CD4-positive, alpha-beta T cell treated with Interleukin-6 for 4 hours (primary cell): Measurements from ENCODE around the gene HBEGF.

Source experiments
- DNase-seq: peaks from one replicate; pipeline ENCODE4 v3.0.0-alpha.2; 2020; ENCODE audit warnings: mixed read lengths

The HBEGF gene

GRCh38 chr5:140331638-140332037 is 14.8 kb downstream of the HBEGF start:
- no peak for DNase-seq

DNA sequence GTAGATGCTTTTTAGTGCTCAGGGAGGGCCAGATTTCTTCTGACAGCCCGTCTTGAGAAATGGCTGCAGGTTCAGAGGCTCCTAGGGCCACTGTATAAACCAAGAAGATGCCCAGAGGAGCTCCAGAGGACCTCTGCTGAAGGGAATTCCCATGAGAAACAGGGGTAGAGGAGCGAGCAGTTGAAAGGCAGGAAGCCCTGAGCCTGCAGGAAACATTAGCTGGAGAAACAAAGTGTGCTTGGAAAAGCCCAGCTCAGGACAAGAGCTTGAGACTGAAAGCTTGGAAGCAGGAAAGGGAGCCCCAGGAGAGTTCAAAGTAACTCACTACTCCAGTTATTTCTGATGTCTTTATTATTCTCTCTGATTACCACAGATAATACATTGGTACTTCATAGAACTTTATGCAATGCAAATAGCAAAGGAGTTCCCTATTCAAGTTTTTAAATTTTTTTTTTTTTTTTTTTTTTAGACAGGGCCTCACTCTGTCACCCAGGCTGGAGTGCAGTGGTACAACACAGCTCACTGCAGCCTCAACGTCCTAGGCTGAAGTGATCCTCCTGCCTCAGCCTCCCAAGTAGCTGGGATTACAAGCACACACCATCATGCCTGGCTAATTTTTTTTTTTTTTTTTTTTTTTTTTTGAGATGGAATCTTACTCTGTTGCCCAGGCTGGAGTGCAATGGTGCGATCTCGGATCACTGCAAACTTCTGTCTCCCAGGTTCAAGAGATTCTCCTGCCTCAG is 16.5 kb downstream of the HBEGF start:
- no peak for DNase-seq

DNA sequence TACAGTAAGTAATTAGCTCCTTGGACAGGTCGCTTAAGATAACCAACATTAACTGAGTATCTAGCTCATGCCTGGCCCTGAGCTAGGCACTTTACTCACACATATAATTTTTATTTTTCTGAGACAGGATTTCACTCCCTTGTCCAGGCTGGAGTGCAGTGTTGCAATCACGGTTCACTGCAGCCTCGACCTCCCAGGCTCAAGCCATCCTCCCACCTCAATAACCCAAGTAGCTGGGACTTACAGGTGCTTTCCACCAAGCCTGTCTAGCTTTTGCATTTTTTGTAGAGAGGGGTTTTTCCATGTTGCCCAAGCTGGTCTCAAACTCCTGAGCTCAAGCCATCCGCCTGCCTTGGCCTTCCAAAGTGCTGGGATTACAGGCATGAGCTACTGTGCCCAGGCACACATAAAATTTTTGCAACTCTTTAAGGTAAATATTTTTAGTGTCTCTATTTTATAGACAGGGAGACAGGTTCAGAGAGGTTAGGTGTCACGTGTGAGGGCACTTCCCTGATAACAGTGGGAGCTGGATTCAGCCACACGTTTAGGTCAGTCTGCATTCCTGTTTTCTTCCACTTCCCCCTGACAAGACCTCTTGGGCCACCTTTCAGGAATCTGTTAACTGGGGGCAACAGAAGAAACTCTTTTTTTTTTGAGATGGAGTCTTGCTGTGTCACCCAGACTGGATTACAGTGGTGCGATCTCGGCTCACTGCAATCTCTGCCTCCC is 18.2 kb downstream of the HBEGF start:
- DNase-seq, result no peak

DNA sequence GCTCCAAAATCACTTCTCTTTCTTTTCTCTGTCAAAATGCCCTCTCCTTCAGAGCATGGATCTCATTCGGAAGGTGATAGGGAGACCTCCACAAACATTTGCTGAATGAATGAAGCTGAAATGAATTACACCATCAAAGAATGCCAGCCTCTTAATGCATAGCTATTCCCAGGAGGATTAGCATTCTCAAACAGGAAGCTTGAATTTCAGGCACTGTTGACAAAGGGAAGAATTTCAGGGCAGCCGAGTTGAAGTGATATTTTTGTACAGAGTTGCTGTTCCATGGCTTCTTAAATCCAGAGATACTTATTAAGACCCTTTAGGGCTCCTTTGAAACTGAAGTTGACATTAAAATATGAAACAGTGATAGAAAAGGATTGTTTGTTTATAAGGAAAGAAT is 18.8 kb downstream of the HBEGF start:
- DNase-seq, result no peak

GRCh38 chr5:140325486-140325885 is 20.9 kb downstream of the HBEGF start:
- no peak for DNase-seq

DNA sequence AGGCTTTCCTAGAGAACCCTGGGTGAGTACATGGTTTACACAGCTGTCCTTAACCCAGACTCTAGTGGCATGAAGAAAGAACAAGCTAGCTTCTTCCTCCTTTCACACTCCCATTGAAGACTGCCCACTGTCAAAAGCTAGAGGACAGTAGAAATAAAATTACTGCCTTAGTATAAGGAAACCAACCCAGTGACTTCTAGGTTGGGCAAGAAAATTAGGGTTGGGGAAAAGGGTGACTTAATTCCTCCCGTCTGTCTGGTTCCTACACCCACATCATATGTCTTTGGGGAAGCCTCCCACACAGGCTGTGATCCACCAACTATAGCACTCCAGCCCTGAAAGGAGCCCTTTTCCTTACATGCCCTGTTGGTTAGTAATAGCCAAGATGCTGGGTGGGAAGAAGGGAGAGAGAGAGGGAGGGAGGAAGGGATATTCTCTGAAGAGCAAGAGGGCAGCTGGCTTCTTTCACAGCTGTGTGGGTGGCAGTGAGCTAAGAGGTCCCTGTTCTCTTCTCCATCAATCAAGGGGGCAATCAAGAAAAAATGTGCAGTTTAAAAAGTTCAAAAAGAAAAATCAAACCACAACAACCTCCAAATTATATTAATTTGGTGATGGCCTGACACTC is 21.7 kb downstream of the HBEGF start:
- DNase-seq, result no peak

DNA sequence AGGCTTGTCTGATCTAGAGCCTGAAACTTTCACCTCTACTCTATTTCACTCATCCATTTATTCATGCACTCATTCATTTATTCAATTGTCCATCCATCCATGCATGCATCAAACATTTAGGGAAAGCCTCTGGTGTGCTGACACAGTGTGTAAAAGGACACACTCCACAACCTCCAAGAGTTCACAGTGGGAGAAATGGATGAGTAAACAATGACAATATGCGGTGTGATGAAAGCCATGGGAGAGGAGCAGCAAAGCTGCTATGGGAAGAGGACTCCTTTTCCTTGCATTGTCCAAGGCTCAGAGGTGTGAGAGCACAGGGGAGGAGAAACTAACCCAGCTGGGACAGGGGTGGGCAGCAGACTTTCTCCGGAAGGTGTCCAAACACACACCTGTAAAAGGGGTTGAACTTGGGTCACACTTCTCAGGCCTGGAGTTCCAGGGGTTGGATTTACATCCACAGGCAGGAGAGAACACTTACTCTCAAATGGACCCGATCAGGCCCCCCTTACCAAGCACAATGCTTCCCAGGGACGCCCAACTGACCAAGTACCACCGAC is 22.3 kb downstream of the HBEGF start:
- no peak for DNase-seq

- no peak for DNase-seq
These were observed 23.4 kb downstream of the HBEGF start for GRCh38 chr5:140322751-140323731.

- no peak for DNase-seq
These were observed 24.6 kb downstream of the HBEGF start for GRCh38 chr5:140321796-140322195.

DNA sequence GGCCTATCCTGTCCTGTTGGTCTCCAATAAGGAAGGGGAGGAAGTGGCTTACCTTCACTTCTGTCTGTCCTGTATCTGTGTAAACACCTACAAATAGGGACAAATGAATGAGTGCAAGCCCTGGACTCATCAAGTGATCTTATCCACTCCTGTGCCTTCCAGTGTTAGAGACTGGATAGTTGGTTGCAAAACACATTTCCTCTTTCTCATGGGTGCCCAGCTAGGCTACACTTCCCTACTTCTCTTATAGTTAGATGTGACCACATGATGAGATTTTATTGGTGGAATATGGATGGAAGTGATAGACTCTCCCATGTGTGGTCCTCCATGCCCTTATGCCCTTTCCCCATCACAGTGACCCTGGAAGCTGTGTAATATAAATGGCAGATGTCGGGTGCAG is 26.6 kb downstream of the HBEGF start:
- DNase-seq, result no peak

DNA sequence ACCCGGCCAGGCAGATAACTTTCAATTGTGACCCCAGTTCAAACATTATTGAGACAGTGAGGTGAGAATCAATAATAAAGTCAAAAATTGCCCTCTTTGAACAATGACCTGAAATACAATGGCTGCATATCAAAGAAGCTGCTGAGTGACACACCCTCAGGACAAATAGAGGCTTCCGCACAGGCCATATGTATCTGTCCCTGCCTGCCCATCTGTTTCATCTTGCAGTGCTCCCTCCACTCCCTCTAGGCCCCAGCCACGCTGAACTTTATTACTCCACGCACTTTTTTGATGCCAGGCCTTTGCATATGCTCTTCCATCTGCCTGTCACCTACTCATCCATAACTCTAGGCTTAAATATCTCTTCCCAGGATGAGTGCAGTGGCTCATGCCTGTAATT is 27.6 kb downstream of the HBEGF start:
- DNase-seq, result no peak

DNA sequence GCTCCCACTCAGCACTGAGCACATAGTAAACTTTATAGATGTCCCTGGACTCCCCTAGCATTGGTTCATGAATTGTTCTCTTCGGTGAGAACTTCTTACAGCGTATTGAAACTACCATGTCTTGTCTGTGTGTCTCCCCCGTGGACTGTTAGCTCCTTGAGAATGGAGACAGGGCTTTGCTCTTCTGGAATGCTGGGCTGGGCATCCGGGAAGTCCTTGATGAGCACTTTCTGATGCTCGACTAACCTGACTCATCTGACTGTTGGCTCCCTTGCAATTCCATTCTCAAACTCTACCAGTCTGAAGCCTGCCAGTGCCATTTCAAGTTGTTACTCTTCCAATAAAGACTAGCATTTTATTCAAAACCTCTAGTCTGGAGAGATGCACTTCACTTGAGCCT is 28.5 kb downstream of the HBEGF start:
- DNase-seq, result no peak

DNA sequence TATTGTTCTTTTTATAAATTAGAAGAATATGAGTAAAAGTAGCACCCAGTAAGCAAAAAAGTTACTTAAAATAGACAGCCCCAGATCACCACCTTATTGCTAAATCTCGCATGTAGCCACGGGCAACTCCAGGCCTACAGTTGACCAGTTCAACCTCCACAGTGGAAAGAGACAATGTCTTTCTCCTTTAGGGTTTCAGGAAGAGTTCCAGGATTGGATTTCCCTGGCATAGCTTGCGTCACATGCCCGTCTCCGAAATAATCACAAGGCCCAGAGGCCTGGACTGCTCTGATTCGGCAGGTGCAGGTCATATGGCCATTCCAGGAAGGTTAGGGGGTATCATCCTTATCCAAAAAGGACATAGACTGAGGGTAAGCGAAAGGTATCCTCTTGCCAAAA is 33.6 kb downstream of the HBEGF start:
- no peak for DNase-seq

GRCh38 chr5:140312067-140312790 is 34.2 kb downstream of the HBEGF start:
- no peak for DNase-seq

- no peak for DNase-seq
These were observed 35.4 kb downstream of the HBEGF start for GRCh38 chr5:140311011-140311467.

- DNase-seq, result no peak
These were observed 36.0 kb downstream of the HBEGF start for GRCh38 chr5:140310434-140310833.

DNA sequence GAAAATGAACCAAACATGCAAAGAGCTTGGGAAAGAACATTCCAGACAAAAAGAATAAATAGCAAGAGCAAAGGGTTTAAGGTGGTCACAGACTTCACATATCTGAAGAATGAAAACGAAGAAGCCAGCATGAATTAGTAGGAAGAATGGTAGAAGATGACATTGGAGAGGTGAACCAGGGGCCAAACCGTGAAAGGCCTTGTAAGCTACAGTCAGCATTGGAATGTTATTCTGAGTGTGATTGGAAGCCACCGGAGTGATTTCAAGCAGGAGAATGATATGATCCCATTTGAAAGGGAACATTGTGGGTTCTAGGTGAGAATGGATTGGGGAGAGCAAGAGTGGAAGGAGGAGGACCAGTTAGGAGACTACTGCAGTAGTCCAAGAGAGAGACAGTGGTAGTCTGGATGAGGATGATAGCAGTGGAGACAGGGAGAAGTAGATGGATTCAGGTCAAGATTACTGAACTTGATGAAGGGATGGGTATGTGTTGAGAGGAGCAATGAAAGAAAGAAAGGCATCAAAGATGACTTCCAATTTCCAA is 36.6 kb downstream of the HBEGF start:
- DNase-seq, result no peak

- DNase-seq, result no peak
These were observed 40.9 kb downstream of the HBEGF start for GRCh38 chr5:140305471-140305870.

DNA sequence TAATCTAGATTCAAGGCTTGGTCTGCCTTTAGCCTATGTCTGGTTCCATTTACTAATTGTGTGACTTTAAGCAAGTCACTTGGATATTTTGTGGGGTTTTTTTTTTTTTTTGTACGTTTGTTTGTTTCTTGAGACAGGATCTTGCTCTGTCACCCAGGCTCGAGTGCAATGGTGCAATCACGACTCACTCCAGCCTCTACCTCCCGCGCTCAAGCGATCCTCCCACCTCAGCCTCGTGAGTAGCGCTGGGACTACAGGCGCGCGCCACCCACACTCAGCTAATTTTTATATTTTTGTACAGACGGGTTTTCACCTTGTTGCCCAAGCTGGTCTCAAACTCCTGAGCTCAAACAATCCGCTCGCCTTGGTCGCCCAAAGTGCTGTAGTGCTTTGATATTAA is 42.4 kb downstream of the HBEGF start:
- no peak for DNase-seq

DNA sequence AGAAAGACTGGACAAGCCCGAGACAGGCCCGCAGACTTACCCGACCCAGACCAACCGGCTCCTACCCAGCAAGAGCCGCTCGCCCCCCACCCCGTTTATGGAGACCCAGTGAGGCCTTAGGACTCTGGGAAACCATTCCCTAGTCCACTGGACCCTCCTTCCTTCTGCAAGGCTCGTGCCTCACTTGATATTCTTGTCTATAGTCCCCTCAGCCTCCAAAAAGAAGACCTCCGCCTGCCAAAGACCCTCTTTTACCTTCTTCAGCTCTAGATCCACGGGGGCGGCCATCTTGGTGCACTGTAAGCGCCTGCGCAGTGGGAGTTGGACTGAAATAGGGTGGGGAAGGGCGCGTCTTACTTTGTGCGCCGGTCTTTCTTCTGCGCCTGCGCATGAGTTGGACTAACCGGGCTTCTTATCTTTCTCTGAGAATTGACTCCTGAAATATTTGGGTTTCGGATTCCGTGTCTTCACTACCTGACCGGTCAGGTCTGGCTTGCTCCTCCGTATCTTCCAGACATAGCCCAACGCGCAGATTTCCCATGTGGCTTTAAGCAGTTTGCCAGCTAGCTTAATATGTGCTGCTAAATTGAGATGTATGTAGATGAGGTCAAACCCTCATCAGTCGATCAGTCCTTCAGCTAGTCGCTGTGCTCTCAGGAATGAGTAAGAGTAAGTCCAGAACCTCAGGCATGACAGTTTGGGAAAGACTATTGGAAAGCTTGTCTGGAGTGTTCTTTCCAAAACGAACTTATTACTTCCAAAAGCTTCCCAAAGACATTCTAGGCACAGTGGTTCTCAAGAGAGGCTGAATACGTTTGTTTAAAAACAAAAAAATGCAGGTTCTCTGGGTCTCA is 43.4 kb downstream of the HBEGF start, which contains the start of gene PFDN1:
TSS of gene PFDN1 (minus strand) at position 316 of the 854 bp plus-strand sequence. CDS start at position 288, 28 bp downstream.
- DNase-seq, result peak; percentile 93
